PC-3 (cell line): ENCODE measurements around the gene DGKI. TPM values are rescaled to one million over a fixed set of nuclear protein-coding genes. Genes with fewer than 3 reads are reported as not detected.

Source experiments
- ATAC-seq: fragments of 200-7000 bp; cut with Tn5 transposase; 2 replicates; pipeline ENCODE4 v1.9.1; 2020; ENCODE audit warnings: mild to moderate bottlenecking, moderate library complexity
- BruUV-seq: library from RNA; stranded (reverse); fragments of 400-500 nt; replicated peaks from 2 replicates; lab custom pipeline; 2021; lab: Mats Ljungman, UMichigan
- CTCF ChIA-PET: fragments of 300-600 bp; sonication (Branson Sonifier 250); formaldehyde crosslinking; loops from one replicate; lab custom pipeline; 2022; ENCODE audit warnings: antibody characterized with exemption; lab: Charles Lee
- POLR2A ChIA-PET: fragments of 300-600 bp; sonication (Branson Sonifier 250); formaldehyde crosslinking; loops from one replicate; lab custom pipeline; 2022; ENCODE audit warnings: antibody characterized with exemption; ENCODE audit not compliant: unreplicated experiment; lab: Charles Lee
- DNase-seq: peaks from one replicate; pipeline ENCODE4 v3.0.0-alpha.2; 2015
- H2AFZ ChIP-seq: fragments of 300-600 bp; sonication (generic); 2 replicates; pipeline ENCODE4 v1.6.0; 2016; ENCODE audit warnings: antibody characterized with exemption, low read length
- H3F3A ChIP-seq: fragments of 300-600 bp; sonication (generic); one replicate; pipeline ENCODE4 v1.6.0; 2017; ENCODE audit warnings: antibody characterized with exemption, low read length, control low read depth, mild to moderate bottlenecking; ENCODE audit not compliant: unreplicated experiment
- H3K27ac ChIP-seq: fragments of 300-600 bp; sonication (generic); 2 replicates; pipeline ENCODE4 v1.5.1; 2016; ENCODE audit warnings: mild to moderate bottlenecking, low read length
- H3K27me3 ChIP-seq: fragments of 300-600 bp; sonication (generic); 2 replicates; pipeline ENCODE4 v1.6.1; 2016; ENCODE audit warnings: low read length, mixed read lengths
- H3K36me3 ChIP-seq: fragments of 300-600 bp; sonication (generic); 2 replicates; pipeline ENCODE4 v1.6.1; 2016; ENCODE audit warnings: low read depth, mixed run types, low read length, mixed read lengths
- H3K4me1 ChIP-seq: fragments of 300-600 bp; sonication (generic); 2 replicates; pipeline ENCODE4 v1.5.1; 2016; ENCODE audit warnings: low read length; ENCODE audit not compliant: insufficient read depth
- H3K4me2 ChIP-seq: fragments of 300-600 bp; sonication (generic); 2 replicates; pipeline ENCODE4 v1.6.0; 2016; ENCODE audit warnings: low read length
- H3K4me3 ChIP-seq: fragments of 300-600 bp; sonication (generic); 2 replicates; pipeline ENCODE4 v1.5.1; 2016; ENCODE audit warnings: mild to moderate bottlenecking, low read length, mixed read lengths
- H3K79me2 ChIP-seq: fragments of 300-600 bp; sonication (generic); 2 replicates; pipeline ENCODE4 v1.6.1; 2017; ENCODE audit warnings: low read length, mixed read lengths
- H3K9ac ChIP-seq: fragments of 300-600 bp; sonication (generic); 2 replicates; pipeline ENCODE4 v1.6.0; 2016; ENCODE audit warnings: mild to moderate bottlenecking, low read length
- H3K9me2 ChIP-seq: fragments of 300-600 bp; sonication (generic); replicated peaks from 2 replicates; pipeline ENCODE4 v1.6.1; 2016; ENCODE audit warnings: mixed run types, low read length, mixed read lengths
- H3K9me3 ChIP-seq: fragments of 300-600 bp; sonication (generic); 2 replicates; pipeline ENCODE4 v1.6.1; 2016; ENCODE audit warnings: low read length, mixed read lengths
- H4K20me1 ChIP-seq: fragments of 300-600 bp; sonication (generic); 2 replicates; pipeline ENCODE4 v1.6.1; 2016; ENCODE audit warnings: low read length, mixed read lengths
- CTCF ChIP-seq: fragments of 300-600 bp; sonication (generic); conservative IDR thresholded peaks from 2 replicates; pipeline ENCODE4 v1.5.1; 2017; ENCODE audit warnings: antibody characterized with exemption, low read depth, mild to moderate bottlenecking, low read length
- EZH2 ChIP-seq: fragments of 300-600 bp; sonication (generic); IDR thresholded peaks from one replicate; pipeline ENCODE4 v1.6.1; 2017; ENCODE audit warnings: antibody characterized with exemption, mild to moderate bottlenecking, low read length; ENCODE audit not compliant: unreplicated experiment
- EZH2phosphoT487 ChIP-seq: fragments of 300-600 bp; sonication (generic); IDR thresholded peaks from 2 replicates; pipeline ENCODE4 v1.6.1; 2018; ENCODE audit warnings: mild to moderate bottlenecking, antibody characterized with exemption, low read length, borderline replicate concordance
- intact Hi-C: fragments of 100-400 bp; cut with micrococcal nuclease; formaldehyde crosslinking; loops from 2 replicates; pipeline ENCODE4 v1.9.0; 2023
- total RNA-seq: library from RNA; depleted of rRNA; stranded (reverse); fragments of >200 nt; gene quantifications from 2 replicates; pipeline ENCODE4 v1.2.3, GENCODE V29; 2014

The DGKI gene
- total RNA-seq, 1 experiment from 2014 or later = not detected

- H3K9me3 ChIP-seq = no peaks in the 10 kb centered on the region
- ChIA-PET POLR2A (no interaction called here), CTCF (no interaction called here)
- H3K4me1 ChIP-seq = no peaks in the 10 kb centered on the region
- TF ChIP-seq EZH2phosphoT487 = no peak
- H3K9me2 ChIP-seq = no peaks in the 10 kb centered on the region
- no peak overlapping the region for H3K4me3 ChIP-seq
- no peak overlapping the region for H2AFZ ChIP-seq
- ATAC-seq (no peak), DNase-seq (no peak)
- intact Hi-C loops = no loop called here
- H3K79me2 ChIP-seq = no peaks in the 10 kb centered on the region
- H3K27me3 ChIP-seq = peaks cover 14% of the 10 kb centered on the region; the same call in 1 of the 2 replicates
- no peaks in the 10 kb centered on the region for H4K20me1 ChIP-seq
- no peak overlapping the region for H3K4me2 ChIP-seq
- no peak overlapping the region for H3K9ac ChIP-seq
- H3K36me3 ChIP-seq = no peaks in the 10 kb centered on the region
- BruUV-seq = no TSS peak
- H3F3A ChIP-seq = no peaks in the 10 kb centered on the region
- H3K27ac ChIP-seq = no peak overlapping the region
These were observed 299.3 kb downstream of the DGKI start for GRCh38 chr7:137547485-137547884.

DNA sequence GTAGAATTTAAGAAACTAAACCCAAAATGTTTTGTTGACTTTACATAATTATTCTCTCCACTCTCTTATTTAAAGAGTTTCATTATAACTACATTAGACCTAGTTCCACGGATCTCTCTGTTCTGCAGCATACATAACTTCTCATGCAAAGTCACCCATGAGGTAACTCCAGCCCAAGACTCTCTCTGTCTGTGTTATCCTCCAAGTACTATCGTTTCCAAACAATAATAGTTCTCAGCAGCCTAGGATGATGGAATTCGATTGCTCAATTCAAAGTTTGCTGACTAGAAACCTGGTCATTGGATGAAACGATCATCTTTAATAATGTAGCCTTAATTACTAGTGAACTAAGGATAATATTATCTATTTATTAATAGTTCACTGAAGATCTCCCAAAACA, 300.1 kb downstream of the DGKI start:
- no peak overlapping the region for H3K4me2 ChIP-seq
- POLR2A ChIA-PET = no interaction called here
- DNase-seq (no peak), ATAC-seq (no peak)
- intact Hi-C loops = no loop called here
- peaks cover 14% of the 10 kb centered on the region; the same call in 1 of the 2 replicates for H3K27me3 ChIP-seq
- no peak overlapping the region for H3K4me3 ChIP-seq
- no peak for TF ChIP-seq CTCF
- TF ChIP-seq EZH2phosphoT487 = no peak
- TF ChIP-seq EZH2 = no peak
- no TSS peak for BruUV-seq
- no peaks in the 10 kb centered on the region for H3K4me1 ChIP-seq
- H4K20me1 ChIP-seq = no peaks in the 10 kb centered on the region
- no peak overlapping the region for H2AFZ ChIP-seq
- no peak overlapping the region for H3K9ac ChIP-seq
- H3K9me2 ChIP-seq = no peaks in the 10 kb centered on the region
- no peaks in the 10 kb centered on the region for H3K36me3 ChIP-seq
- H3K9me3 ChIP-seq = no peaks in the 10 kb centered on the region
- no peaks in the 10 kb centered on the region for H3K79me2 ChIP-seq
- no peak overlapping the region for H3K27ac ChIP-seq
- no peaks in the 10 kb centered on the region for H3F3A ChIP-seq
- CTCF ChIA-PET = no interaction called here

- CTCF ChIA-PET = no interaction called here
- Histone ChIP-seq H3K9ac (no peak overlapping the region), H3K36me3 (no peaks in the 10 kb centered on the region), H3K4me2 (no peak overlapping the region), H3K79me2 (no peaks in the 10 kb centered on the region), H3K27ac (no peak overlapping the region), H3K9me3 (no peaks in the 10 kb centered on the region), H4K20me1 (no peaks in the 10 kb centered on the region), H3K4me1 (no peaks in the 10 kb centered on the region), H3F3A (no peaks in the 10 kb centered on the region), H3K27me3 (peaks cover 14% of the 10 kb centered on the region; the same call in 1 of the 2 replicates), H3K4me3 (no peak overlapping the region), H2AFZ (no peak overlapping the region), H3K9me2 (no peaks in the 10 kb centered on the region)
- intact Hi-C loops = no loop called here
- TF ChIP-seq EZH2phosphoT487 (no peak), CTCF (no peak), EZH2 (no peak)
- POLR2A ChIA-PET = no interaction called here
- DNase-seq (no peak), ATAC-seq (no peak)
- BruUV-seq = no TSS peak
These were observed 300.8 kb downstream of the DGKI start for GRCh38 chr7:137546009-137546408.
